Measurements from ENCODE around the gene MRPL12.

Gene MRPL12

DNA sequence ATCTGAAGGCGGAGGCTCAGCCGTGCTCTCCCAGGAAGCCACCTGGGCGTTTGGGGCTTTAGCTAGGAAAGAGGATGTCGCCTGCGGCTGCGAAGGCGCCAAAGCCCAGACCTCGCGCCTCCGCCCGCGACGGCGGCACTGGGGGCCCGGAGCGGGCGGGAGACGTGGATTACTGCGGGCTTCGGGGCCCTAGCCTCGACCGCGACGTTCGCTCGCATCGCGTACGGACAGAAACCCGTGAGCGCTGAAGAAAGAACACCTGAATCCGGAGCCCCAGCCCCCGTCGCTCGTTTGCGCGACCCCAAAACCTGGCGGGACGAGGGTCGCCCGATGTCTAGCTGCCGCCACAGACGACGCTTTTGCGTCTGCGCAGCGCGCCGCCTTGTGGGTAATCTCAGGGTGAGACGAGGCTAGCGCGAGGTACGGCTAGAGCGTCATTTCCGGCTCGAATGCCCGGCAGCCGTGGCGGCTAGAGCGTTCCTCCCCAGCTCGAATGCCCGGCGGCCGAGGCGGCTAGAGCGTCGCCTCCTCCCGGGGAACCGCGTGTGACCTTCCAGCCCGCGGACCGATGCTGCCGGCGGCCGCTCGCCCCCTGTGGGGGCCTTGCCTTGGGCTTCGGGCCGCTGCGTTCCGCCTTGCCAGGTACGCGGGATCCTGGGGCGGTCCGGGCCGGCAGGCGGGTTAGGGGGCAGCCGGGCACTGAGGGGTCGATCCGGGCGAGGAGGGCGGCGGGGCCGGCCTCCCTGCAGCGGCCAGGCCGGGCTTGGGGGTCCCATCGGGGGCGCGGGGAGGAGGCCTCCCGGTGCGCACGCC lies at the start of gene MRPL12:
Gene MRPL12, plus strand, starts transcription at position 434 of the 813 bp plus-strand sequence. Its CDS starts 135 bp downstream, at position 569.
- peak within 1 kb of the TSS; percentile 81 for H3K4me3 ChIP-seq (ENCODE audit: low read depth, low read length)
- peak; percentile 76 for DNase-seq (ENCODE audit: low read depth)
- TF ChIP-seq, protein P1, sequence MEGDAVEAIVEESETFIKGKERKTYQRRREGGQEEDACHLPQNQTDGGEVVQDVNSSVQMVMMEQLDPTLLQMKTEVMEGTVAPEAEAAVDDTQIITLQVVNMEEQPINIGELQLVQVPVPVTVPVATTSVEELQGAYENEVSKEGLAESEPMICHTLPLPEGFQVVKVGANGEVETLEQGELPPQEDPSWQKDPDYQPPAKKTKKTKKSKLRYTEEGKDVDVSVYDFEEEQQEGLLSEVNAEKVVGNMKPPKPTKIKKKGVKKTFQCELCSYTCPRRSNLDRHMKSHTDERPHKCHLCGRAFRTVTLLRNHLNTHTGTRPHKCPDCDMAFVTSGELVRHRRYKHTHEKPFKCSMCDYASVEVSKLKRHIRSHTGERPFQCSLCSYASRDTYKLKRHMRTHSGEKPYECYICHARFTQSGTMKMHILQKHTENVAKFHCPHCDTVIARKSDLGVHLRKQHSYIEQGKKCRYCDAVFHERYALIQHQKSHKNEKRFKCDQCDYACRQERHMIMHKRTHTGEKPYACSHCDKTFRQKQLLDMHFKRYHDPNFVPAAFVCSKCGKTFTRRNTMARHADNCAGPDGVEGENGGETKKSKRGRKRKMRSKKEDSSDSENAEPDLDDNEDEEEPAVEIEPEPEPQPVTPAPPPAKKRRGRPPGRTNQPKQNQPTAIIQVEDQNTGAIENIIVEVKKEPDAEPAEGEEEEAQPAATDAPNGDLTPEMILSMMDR (IDR thresholded peaks at IDR 0.05; ENCODE audit: low read depth, low read length, missing control alignments) = no peak

DNA sequence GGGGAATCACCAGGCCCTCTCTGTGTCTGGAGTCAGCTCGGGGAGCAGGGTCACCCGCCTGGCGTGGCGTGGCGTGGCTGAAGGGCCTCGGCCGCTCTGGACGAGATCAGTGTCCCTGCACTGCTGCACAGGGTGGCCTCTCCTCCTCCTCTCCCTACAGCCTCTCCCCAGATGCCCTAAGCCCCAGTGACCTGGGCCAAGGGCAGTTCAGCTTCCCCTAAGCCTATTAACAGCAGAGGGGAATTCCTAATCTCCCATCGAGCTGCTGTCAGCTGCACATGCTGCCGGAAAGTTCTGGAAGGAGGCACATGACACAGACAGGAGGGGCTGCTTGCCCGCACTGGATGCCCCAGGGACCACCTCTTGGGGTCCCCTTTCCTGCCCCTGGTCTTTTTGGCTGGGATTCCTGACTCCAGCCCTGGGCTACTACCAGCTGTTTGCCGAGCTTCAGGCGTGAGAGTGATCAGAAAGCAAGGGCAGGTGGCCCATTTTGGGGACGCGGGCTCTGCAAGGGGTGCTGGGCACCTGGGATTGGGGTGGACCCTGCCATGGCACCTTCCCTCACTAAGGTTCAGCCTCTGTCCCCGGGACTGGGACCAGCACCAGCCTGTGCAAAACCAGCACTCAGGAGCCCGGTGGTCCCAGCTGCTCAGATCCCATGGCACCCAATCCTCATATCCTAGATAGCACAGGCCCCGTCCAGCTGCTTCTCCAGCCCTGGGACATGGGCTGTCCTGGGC lies 47.6 kb upstream of the MRPL12 start:
- DNase-seq (ENCODE audit: low read depth) = no peak
- TF ChIP-seq, protein P1 (IDR thresholded peaks at IDR 0.05; ENCODE audit: low read depth, low read length, missing control alignments) = no peak
- H3K4me3 ChIP-seq (ENCODE audit: low read depth, low read length) = no peak overlapping the region

DNA sequence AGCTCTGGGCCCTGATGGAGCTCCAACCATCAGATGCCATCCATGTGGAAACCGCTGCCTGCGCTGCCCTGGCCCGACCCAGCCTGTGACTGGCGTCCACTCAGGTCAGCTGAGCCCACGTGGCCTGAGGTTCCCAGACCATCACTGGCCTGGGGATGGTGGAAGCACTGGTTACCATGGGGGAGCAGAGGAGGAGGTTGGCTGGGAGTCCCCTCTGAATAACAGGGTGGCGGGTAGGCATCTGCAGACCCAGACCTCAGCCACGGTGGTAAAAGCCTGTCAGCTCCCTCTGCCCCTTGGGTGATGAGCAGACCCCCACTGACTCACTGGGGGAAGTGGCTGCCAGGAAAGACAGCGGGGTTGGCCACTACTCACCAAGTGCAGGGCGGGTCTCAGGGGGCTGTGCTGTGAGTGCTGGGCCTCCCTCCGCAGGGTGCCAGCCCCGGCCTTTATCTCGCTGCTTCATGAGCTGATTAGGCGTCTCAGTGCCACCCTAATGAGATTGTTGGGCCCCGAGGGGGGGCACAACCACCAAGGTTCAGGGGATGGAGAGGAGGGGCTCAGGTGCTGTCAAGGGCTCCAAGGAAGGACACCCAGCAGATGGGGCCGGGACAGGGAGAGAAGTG lies 46.9 kb upstream of the MRPL12 start, which contains the start of gene PDE6G:
Gene PDE6G, minus strand, starts transcription at position 425 of the 626 bp plus-strand sequence. CDS start 3,237 bp downstream, outside the sequence.
- TF ChIP-seq, protein P1 (IDR thresholded peaks at IDR 0.05; ENCODE audit: low read depth, low read length, missing control alignments) = no peak
- H3K4me3 ChIP-seq (ENCODE audit: low read depth, low read length) = no peak within 1 kb of the TSS
- no peak for DNase-seq (ENCODE audit: low read depth)

DNA sequence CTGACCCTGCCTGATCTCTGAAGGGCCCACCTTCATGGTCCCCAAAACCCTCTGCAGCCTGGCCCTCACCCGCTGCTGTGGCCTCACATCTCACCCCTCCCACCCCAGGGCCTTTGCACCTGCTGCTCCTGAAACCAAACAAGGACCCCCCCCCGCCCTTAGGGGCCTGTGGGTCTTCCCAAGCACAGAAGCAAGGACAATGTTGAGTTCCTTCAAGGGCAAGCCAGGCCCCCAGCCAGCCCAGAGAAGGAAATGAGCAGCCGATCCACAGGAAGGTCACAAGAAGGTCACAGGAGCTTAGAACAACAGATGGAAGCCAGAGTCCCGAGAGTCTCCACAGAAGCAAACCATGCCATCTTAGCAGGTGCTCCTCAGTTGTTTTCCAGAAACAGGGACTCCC lies 46.3 kb upstream of the MRPL12 start:
- no peak for DNase-seq (ENCODE audit: low read depth)
- no peak overlapping the region for H3K4me3 ChIP-seq (ENCODE audit: low read depth, low read length)
- TF ChIP-seq, protein P1 (IDR thresholded peaks at IDR 0.05; ENCODE audit: low read depth, low read length, missing control alignments) = no peak

DNA sequence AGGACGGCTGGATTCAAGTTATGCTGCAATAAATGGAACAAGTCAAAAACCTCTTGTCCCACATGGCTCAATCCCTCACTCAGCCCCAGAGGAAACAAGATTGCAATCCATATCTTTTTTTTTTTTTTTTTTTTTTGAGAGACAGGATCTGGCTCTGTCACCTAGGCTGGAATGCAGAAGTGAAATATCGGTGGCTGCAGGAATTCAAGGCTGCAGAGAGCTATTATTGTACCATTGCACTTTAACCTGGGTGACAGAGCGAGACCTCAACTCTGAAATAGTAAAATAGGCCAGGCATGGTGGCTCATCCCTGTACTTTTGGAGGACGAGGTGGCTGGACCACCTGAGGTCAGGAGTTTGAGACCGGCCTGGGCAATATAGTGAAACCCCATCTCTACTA lies 44.1 kb upstream of the MRPL12 start:
- no peak for DNase-seq (ENCODE audit: low read depth)
- TF ChIP-seq, protein P1 (IDR thresholded peaks at IDR 0.05; ENCODE audit: low read depth, low read length, missing control alignments) = no peak
- no peak overlapping the region for H3K4me3 ChIP-seq (ENCODE audit: low read depth, low read length)

DNA sequence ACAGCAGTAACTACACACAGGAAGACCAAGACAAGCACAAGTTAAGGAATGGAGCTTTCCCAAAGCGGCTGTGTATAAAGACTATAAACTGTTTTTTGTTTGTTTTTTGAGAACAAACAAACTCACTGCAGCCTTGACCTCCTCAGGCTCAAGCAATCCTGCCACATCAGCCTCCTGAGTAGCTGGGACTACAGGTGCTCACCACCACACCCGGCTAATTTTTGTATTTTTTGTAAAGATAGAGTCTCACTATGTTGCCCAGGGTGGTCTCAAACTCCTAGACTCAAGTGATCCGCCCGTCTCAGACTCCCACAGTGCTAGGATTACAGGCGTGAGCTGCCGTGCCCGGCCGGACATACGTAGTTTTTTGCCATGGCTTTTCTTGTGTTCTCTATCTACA lies 42.7 kb upstream of the MRPL12 start:
- TF ChIP-seq, protein P1 (IDR thresholded peaks at IDR 0.05; ENCODE audit: low read depth, low read length, missing control alignments) = no peak
- DNase-seq (ENCODE audit: low read depth) = no peak
- no peak overlapping the region for H3K4me3 ChIP-seq (ENCODE audit: low read depth, low read length)

Measured in GM12864 (cell line).